ENCODE measurements around the gene ZKSCAN7.
A peak's percentile ranks its signal among the peaks of the same experiment; 100 is the strongest.
"Not testable (repeated sequence)": the region's sequence is repeated elsewhere in the genome, so short reads cannot be mapped to it uniquely, and the experiment has no call there.

Gene ZKSCAN7

DNA sequence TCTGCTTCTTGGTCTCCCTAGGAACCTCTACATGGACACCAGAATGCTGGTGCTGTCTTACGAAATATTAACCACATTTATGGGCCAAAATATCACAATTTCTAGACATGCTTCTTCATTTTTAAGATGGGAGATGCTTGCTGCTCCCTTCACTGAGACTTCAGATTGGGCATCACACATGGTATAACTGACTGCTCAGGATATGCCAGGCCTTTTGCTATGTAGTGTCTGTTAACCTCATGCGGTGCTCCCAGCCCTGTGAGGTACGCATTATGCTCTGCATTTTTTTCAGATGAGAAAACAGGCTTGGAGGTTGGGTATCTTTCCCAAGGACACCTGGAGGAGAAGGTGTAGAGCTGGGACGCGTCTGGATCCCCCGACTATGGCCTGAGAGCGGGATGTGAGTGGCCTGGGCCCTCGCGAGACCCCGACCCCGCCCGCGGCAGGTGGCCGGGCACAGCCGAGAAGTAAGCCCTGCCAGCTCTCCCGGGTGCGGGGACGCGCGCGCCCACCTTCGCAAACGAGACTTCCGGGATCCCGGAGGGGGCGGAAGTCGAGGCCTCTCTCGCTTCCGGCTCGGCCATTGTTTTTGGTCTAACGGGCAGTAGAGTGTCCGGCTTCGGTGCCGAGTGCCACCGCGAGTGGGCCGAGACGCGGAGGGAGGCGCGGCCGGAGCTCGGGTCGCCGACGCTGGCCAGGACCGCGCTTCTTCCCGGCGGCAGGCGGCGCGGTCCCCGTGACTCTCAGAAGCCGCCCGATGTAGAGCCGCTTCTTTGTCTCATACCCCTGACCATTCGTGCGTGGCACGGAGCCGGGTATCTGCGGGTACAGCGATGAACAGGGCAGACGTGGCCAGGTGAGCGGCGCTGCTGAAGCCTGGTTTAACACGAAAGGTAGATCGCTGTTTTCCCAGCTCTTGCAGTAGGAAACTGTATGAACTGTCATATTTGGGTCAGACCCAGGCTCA lies at the start of gene ZKSCAN7:
Gene ZKSCAN7 (plus strand): TSS at position 568 of the 967 bp plus-strand sequence. CDS start 1,855 bp downstream, outside the sequence.
- DNase-seq, result peak; percentile 55

DNA sequence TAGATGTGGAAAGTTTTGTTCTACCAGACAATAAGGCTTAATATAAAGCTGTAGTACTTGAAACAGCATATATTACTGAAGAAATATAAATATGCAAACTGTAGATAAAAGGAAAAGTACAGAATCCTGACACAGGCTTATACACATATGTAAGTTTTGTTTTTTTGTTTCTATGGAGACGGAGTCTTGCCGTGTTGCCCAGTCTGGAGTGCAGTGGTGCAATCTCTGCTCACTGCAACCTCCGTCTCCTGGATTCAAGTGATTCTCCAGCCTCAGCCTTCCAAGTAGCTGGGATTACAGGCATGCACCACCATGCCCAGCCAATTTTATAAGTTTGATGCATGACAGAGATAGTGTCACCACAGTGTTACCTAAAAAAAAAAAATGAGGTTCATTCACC lies 48.4 kb upstream of the ZKSCAN7 start:
- DNase-seq, result no peak

- no peak for DNase-seq
These were observed 48.0 kb upstream of the ZKSCAN7 start for GRCh38 chr3:44506961-44507360.

DNA sequence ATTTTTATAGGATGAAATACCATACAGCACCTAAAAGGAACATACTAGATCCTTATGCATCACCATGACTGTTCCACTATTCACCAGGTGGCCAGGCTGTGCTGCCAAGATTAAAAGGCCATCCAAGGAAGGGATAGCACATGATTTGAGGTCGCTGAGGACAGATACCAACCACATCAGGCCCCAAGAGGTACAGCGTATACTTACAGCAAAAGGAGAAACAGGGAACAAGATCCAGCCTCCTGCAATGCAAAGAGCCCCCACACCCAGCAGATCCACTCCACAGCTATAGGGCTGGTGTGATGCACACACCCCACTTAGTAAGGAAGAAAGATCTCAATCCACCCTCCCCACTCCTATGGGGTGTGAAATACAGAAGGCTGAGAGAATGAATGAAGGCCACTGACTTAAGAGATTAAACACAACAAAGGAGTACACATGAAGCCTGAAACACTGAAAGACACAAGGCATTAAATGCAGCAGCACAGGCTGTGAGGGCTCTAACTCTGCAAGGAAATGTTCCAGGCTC lies 45.5 kb upstream of the ZKSCAN7 start:
- no peak for DNase-seq

DNA sequence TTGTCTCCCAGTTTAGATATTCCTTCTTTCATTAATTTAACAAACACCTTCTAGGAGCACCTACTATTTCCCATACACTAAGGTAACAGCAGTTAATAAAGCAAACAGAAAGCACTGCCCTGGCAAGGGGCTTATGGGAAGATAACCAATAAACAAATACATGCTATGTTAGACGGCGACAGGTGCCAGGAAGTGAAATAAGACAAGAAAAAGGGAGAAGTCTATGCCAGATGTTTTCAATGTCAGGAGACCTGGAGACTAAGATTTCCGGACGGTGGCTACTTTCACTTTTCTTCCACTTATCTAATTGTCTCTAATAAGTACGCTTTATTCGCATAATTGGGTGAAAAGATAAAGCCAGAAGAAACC lies 45.0 kb upstream of the ZKSCAN7 start:
- DNase-seq, result no peak

DNA sequence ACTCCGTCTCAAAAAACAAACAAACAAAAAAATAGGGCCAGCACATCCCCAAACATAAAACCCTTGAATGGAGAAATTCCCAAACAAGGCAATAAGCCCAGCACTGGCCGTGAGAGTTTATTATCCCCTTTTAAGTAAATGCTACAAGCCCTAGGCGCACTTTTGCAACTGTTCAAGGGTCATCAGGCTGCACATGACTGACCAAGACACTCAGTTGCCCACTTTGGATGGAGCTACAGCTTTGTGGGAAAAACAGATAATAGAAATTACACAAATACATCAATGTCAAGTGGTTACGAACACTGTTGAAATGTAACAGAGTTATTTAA lies 43.8 kb upstream of the ZKSCAN7 start:
- no peak for DNase-seq

DNA sequence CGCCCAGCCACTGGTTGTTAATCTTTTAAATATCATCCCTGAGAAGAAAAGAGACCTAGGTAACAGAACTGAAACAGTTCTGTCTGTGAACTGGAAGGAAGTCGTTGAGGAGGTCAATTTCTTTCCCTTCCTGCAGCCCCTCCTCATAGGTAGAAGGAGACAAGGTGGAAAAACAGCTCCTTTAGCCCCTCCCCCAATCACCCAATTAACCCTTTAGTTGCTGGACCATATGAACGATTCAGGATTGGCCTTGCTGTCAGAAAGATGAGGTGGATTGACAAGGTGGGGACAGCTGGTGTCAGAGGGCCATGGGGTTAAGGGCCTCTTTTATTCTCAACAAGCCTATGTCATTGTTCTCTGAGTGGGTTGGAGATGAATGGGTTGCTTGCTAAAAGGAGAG lies 41.5 kb upstream of the ZKSCAN7 start:
- DNase-seq, result no peak

DNA sequence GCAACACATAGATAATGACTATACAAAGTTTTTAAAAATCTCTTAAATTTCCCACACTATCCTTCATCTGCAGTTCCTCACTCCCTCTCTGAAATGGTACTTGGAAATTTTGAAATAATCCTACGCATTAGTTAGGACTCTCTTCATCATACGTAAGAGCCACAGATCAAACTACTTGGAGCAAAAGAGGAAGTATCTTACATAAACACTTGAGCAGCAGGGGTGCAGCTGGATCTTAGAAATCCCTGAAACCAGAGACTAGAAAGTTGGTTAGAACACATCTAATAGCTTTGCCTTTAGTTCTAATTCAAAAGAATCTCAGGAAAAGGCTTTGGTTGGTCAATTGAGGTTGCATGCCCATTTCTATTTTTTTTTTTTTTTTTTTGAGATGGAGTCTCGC lies 38.8 kb upstream of the ZKSCAN7 start:
- no peak for DNase-seq

DNA sequence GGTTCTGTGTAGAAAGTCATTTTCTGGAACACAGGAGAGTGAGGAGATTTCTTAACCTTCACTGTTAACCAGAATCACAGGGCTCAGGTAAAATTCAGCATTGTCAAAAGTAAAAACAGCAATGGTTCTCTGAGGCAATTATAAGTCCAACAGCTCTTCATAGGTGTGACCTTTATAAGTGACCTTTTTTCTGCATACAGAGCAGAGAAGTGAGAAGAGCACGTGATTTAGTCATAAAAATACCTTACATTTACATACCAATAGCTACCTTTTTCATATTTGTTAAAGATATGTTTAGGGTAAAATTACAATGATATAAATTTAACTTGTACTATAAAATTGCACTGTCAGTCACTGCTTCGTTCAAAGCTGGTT lies 36.2 kb upstream of the ZKSCAN7 start:
- DNase-seq, result no peak

GRCh38 chr3:44521721-44522120 lies 33.3 kb upstream of the ZKSCAN7 start:
- no peak for DNase-seq

DNA sequence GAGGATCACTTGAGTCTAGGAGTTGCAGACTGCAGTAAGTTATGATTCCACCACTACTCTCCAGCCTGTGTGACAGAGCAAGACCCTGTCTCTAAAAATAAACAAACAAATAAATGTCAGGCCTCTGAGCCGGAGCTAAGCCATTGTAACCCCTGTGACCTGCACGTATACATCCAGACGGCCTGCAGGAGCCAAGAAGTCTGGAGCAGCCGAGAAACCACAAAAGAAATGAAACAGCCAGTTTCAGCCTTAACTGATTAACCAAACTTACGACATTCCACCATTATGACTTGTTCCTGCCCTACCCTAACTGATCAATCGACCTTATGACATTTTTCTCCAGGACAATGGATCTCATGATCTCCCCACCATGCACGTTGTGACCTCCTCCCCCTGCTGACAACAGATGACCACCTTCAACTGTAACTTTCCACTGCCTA lies 32.5 kb upstream of the ZKSCAN7 start:
- DNase-seq, result no peak

- no peak for DNase-seq
These were observed 29.9 kb upstream of the ZKSCAN7 start for GRCh38 chr3:44525060-44525459.

DNA sequence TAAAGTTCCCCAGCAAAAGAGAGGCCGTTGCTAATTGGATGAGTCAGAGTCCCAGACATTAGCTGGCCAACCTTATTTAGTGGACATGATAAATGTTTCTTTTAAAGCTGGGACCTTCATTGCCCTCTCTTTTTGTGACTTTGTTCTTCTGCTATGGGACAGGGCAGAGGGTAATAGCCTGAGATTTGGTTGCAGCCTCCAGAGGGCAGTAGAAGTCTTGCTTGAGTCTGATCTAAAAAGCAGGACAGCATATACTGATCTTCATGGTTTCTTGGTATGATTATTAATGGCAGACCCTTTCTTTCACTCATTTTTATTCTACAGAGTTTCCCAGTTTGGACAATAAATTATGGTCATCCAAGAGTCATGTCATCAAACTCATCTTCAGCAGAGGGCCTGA lies 25.1 kb upstream of the ZKSCAN7 start:
- DNase-seq, result no peak

GRCh38 chr3:44530911-44531310 lies 24.1 kb upstream of the ZKSCAN7 start:
- DNase-seq, result no peak

GRCh38 chr3:44534659-44535058 lies 20.3 kb upstream of the ZKSCAN7 start:
- DNase-seq, result not testable (repeated sequence)

GRCh38 chr3:44535364-44535763 lies 19.6 kb upstream of the ZKSCAN7 start:
- DNase-seq, result no peak

DNA sequence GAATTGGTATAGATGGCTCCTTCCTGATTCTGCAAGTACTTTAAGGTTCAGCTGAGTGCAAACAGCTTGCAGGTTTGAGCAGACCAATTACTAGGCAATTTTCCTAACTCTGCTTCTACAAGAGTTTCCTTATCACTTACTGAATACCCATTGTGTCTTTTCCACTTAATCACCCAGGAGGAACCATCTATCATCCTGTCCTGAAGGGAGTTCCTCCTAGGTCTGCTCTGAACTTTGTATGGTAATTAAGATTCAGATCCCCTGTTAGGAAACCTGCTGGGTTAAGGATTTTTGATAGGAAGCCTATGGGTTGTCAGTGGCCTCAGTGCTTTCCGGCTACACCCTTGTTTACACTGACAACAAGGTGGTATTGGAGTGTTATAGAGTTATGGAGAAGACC lies 10.2 kb upstream of the ZKSCAN7 start:
- DNase-seq, result not testable (repeated sequence)

- no peak for DNase-seq
These were observed 730 bp downstream of the ZKSCAN7 start for GRCh38 chr3:44555723-44556122.

GRCh38 chr3:44557074-44557473 lies 2.1 kb downstream of the ZKSCAN7 start:
- DNase-seq, result no peak

DNA sequence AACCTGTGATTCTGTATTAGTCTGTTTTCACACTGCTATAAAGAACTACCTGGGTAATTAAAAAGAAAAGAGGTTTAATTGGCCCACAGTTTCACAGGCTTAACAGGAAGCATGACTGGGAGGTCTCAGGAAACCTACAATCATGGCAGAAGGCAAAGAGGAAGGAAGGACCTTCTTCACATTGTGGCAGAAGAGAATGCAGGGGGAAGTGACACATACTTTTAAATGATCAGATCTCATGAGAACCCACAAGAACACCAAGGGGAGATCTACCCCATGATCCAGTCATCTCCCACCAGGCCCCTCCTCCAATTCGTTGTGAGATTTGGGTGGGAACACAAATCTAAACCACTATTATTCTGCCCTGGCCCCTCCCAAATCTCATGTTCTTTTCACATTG lies 6.1 kb downstream of the ZKSCAN7 start:
- no peak for DNase-seq

- no peak for DNase-seq
These were observed 7.2 kb downstream of the ZKSCAN7 start for GRCh38 chr3:44562147-44562546.

DNA sequence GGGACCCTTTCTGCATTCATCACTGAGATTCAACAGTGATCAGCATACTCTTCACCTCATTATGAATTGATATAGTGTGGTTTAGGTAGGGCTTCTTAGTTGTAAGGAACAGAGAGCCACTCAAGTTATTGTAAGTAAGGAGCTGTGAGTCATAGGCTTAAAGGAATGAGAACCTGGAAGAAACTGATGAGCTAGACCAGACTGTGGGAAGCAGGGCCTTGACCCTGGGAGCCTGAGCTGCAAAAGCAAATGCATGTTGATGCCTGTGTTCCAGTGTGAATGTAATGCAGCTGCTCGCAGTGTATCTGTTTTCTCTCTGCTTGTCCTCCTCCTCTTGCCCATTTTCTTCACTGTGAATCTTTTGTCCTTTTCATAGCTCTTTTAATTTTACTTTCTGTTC lies 13.6 kb downstream of the ZKSCAN7 start:
- no peak for DNase-seq

GRCh38 chr3:44571024-44571423 lies 16.0 kb downstream of the ZKSCAN7 start:
- DNase-seq, result no peak

DNA sequence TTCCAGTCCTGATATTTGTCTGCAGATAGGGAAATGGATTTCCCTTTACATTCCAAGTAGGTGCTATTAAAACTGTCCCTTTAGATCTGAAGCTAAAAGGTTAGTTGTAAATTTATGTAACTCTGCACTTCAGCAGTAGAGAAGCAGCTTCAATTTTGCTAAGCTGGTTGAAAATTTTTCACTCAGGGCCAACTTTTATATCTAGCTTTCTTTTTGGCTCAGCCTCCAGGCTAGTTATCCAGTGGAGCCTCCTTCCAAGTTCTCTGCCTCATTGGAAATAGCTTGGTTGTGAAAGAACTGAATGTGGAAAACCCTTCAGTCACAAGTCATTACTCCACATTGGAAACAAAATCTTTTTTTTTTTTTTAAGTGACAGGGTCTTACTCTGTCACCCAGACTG lies 21.6 kb downstream of the ZKSCAN7 start:
- no peak for DNase-seq

Data from stimulated activated CD4-positive, alpha-beta T cell treated with anti-CD3 and anti-CD28 coated beads, Interleukin-1b, Interleukin-23, amount 100 ng/mL, for 48 hours (primary cell).